Mucosa of rectum (tissue), 2 donors: ENCODE measurements around the gene HSPA4.

Experiments used
- H3K27ac ChIP-seq, 2 donors: one replicate each; pipeline ENCODE4 v1.7.0; 2013; ENCODE audit warnings: inconsistent platforms in 2 of 2, low read depth in 2 of 2, low read length in 2 of 2
- H3K27me3 ChIP-seq, 2 donors: one replicate each; pipeline ENCODE4 v1.7.0; 2013; ENCODE audit warnings: low read length in 2 of 2; ENCODE audit not compliant: control insufficient read depth in 2 of 2, insufficient read depth in 2 of 2
- H3K36me3 ChIP-seq, 2 donors: one replicate each; pipeline ENCODE4 v1.7.0; 2013; ENCODE audit warnings: low read length in 2 of 2; ENCODE audit not compliant: control insufficient read depth in 2 of 2, insufficient read depth in 2 of 2
- H3K4me1 ChIP-seq, 2 donors: one replicate each; pipeline ENCODE4 v1.7.0; 2013; ENCODE audit warnings: low read length in 2 of 2, mild to moderate bottlenecking in 1 of 2; ENCODE audit not compliant: control insufficient read depth in 2 of 2, insufficient read depth in 2 of 2
- H3K4me3 ChIP-seq, 2 donors: one replicate each; pipeline ENCODE4 v1.7.0; 2013; ENCODE audit warnings: low read length in 2 of 2
- H3K9ac ChIP-seq, 2 donors: one replicate each; pipeline ENCODE4 v1.7.0; 2013; ENCODE audit warnings: low read length in 2 of 2, low read depth in 1 of 2, mild to moderate bottlenecking in 1 of 2
- H3K9me3 ChIP-seq, 2 donors: one replicate each; pipeline ENCODE4 v1.7.0; 2013; ENCODE audit warnings: low read length in 2 of 2; ENCODE audit not compliant: control insufficient read depth in 2 of 2
- donor health status: healthy.
- donor health status: Normal muscosa, but diverticular disease.

The HSPA4 gene

DNA sequence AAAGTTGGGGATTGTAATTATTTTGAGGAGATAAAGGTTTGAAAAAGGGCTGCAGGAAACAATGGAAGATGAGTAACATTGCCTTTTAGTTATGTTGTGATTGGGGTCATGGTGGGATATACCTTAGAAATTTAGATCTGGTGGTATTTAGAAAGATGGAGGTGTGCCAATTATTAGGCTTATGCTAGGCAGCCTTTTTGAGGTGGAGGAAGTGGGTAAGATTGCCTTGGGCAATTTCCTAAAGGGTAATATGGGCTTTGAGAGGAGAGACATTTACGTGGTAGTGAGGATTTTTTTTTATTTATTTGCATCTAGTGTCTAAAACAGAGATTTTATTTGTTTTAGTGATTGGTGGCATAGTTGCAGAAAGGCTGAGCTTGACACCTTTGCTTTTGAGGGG, 10.5 kb downstream of the HSPA4 start:
- H3K9me3 ChIP-seq: no peaks in the 10 kb centered on the region
- H3K27ac ChIP-seq: no peak overlapping the region
- H3K4me3 ChIP-seq: no peak overlapping the region
- H3K4me1 ChIP-seq: peaks cover 0 to 1% of the 10 kb centered on the region in 2 donors
- no peaks in the 10 kb centered on the region for H3K27me3 ChIP-seq
- peaks cover 2 to 10% of the 10 kb centered on the region in 2 donors for H3K36me3 ChIP-seq
- no peak overlapping the region for H3K9ac ChIP-seq

GRCh38 chr5:133063965-133064364, 12.2 kb downstream of the HSPA4 start:
- Histone ChIP-seq H3K9me3 (no peaks in the 10 kb centered on the region), H3K9ac (no peak overlapping the region), H3K27me3 (no peaks in the 10 kb centered on the region), H3K4me3 (no peak overlapping the region), H3K36me3 (peaks cover 8 to 22% of the 10 kb centered on the region in 2 donors), H3K27ac (no peak overlapping the region), H3K4me1 (no peaks in the 10 kb centered on the region)

- Histone ChIP-seq H3K9me3 (no peaks in the 10 kb centered on the region), H3K36me3 (peaks cover 8 to 25% of the 10 kb centered on the region in 2 donors), H3K27ac (peak overlapping the region in 1 of 2 donors; percentile 6), H3K9ac (no peak overlapping the region), H3K27me3 (no peaks in the 10 kb centered on the region), H3K4me3 (no peak overlapping the region), H3K4me1 (no peaks in the 10 kb centered on the region)
Measured at GRCh38 chr5:133065471-133065870, 13.7 kb downstream of the HSPA4 start.

- Histone ChIP-seq H3K4me3 (no peak overlapping the region), H3K36me3 (peaks cover 11 to 27% of the 10 kb centered on the region in 2 donors), H3K4me1 (no peaks in the 10 kb centered on the region), H3K9ac (no peak overlapping the region), H3K27me3 (no peaks in the 10 kb centered on the region), H3K27ac (no peak overlapping the region), H3K9me3 (no peaks in the 10 kb centered on the region)
Measured at GRCh38 chr5:133066045-133066444, 14.2 kb downstream of the HSPA4 start.

- Histone ChIP-seq H3K9ac (no peak overlapping the region), H3K9me3 (no peaks in the 10 kb centered on the region), H3K4me1 (no peaks in the 10 kb centered on the region), H3K4me3 (no peak overlapping the region), H3K27me3 (no peaks in the 10 kb centered on the region), H3K27ac (no peak overlapping the region), H3K36me3 (peaks cover 29 to 35% of the 10 kb centered on the region in 2 donors)
Measured at GRCh38 chr5:133072021-133072420, 20.2 kb downstream of the HSPA4 start.

- H3K4me3 ChIP-seq: no peak overlapping the region
- no peak overlapping the region for H3K27ac ChIP-seq
- H3K27me3 ChIP-seq: no peaks in the 10 kb centered on the region
- no peak overlapping the region for H3K9ac ChIP-seq
- peaks cover 25% of the 10 kb centered on the region in 2 donors for H3K36me3 ChIP-seq
- H3K4me1 ChIP-seq: no peaks in the 10 kb centered on the region
- no peaks in the 10 kb centered on the region for H3K9me3 ChIP-seq
Measured at GRCh38 chr5:133075572-133076536, 24.0 kb downstream of the HSPA4 start.

- H3K27ac ChIP-seq: no peak overlapping the region
- H3K4me1 ChIP-seq: no peaks in the 10 kb centered on the region
- H3K9ac ChIP-seq: no peak overlapping the region
- H3K27me3 ChIP-seq: no peaks in the 10 kb centered on the region
- no peak overlapping the region for H3K4me3 ChIP-seq
- no peaks in the 10 kb centered on the region for H3K9me3 ChIP-seq
- H3K36me3 ChIP-seq: peaks cover 11 to 25% of the 10 kb centered on the region in 2 donors
Measured at GRCh38 chr5:133079048-133079447, 27.2 kb downstream of the HSPA4 start.

GRCh38 chr5:133081036-133081435, 29.2 kb downstream of the HSPA4 start:
- Histone ChIP-seq H3K27me3 (no peaks in the 10 kb centered on the region), H3K36me3 (peaks cover 7 to 25% of the 10 kb centered on the region in 2 donors), H3K4me3 (no peak overlapping the region), H3K27ac (no peak overlapping the region), H3K9me3 (no peaks in the 10 kb centered on the region), H3K4me1 (no peaks in the 10 kb centered on the region), H3K9ac (no peak overlapping the region)

DNA sequence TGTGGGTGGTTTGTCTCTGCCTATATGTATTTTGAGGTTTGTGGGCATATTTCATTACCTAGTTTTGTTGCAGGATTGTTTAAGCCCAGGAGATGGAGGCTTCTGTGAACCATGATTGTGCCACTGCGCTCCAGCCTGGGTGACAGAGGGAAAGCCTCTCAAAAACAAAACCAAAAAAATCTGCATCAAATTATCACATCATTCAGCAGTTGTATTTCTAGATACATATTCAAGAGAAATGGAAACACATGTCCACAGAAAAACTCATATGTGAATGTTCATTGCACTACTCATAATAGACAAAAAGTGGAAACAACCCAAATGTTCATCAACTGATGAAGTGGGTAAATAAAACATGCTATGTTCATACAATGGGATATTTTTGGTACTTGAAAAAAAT, 29.9 kb downstream of the HSPA4 start:
- Histone ChIP-seq H3K36me3 (peaks cover 11 to 29% of the 10 kb centered on the region in 2 donors), H3K4me1 (no peaks in the 10 kb centered on the region), H3K4me3 (no peak overlapping the region), H3K9ac (no peak overlapping the region), H3K9me3 (no peaks in the 10 kb centered on the region), H3K27me3 (no peaks in the 10 kb centered on the region), H3K27ac (no peak overlapping the region)

GRCh38 chr5:133082128-133082527, 30.3 kb downstream of the HSPA4 start:
- Histone ChIP-seq H3K9me3 (no peaks in the 10 kb centered on the region), H3K9ac (no peak overlapping the region), H3K27ac (no peak overlapping the region), H3K4me3 (no peak overlapping the region), H3K27me3 (no peaks in the 10 kb centered on the region), H3K36me3 (peaks cover 13 to 30% of the 10 kb centered on the region in 2 donors), H3K4me1 (no peaks in the 10 kb centered on the region)
